Measurements from ENCODE around the gene TACC3. TPM values are rescaled to one million over a fixed set of nuclear protein-coding genes. Genes with fewer than 3 reads are reported as not detected.

TACC3 gene
- total RNA-seq, 4 donors from 2014 or later, result 5.9 to 175 (median 23.1) TPM

DNA sequence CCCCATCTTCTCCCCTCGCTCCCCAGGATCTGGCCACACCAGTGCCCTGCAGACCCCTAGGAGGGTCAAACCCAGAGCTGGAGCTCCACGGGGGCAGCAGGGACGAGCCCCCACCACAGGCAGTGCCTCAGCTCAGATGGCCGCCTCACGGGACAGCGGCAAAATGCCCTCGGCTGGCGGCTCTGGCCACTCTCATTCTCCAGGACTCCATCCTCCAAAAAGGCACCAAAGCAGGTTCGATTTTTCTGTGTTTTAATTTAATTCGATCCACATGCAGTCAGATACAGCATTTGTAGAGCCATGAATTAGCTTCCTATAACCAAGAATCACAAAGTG is 45.6 kb upstream of the TACC3 start:
- no peak overlapping the region for H3K27ac ChIP-seq
- H3K9me3 ChIP-seq, result no peaks in the 10 kb centered on the region
- intact Hi-C loops (cut with DNase I; ENCODE audit: low total_unique reads), result no loop called here
- H3K4me1 ChIP-seq, result peaks cover 0 to 4% (median 0%) of the 10 kb centered on the region in 4 donors
- WGBS, 2 donors (ENCODE audit: low coverage in 1 of 2), result 82 to 90% methylated on average over 5 to 10 of the region's 10 CpGs
- H3K27me3 ChIP-seq, result no peaks in the 10 kb centered on the region
- TF ChIP-seq, protein P1, sequence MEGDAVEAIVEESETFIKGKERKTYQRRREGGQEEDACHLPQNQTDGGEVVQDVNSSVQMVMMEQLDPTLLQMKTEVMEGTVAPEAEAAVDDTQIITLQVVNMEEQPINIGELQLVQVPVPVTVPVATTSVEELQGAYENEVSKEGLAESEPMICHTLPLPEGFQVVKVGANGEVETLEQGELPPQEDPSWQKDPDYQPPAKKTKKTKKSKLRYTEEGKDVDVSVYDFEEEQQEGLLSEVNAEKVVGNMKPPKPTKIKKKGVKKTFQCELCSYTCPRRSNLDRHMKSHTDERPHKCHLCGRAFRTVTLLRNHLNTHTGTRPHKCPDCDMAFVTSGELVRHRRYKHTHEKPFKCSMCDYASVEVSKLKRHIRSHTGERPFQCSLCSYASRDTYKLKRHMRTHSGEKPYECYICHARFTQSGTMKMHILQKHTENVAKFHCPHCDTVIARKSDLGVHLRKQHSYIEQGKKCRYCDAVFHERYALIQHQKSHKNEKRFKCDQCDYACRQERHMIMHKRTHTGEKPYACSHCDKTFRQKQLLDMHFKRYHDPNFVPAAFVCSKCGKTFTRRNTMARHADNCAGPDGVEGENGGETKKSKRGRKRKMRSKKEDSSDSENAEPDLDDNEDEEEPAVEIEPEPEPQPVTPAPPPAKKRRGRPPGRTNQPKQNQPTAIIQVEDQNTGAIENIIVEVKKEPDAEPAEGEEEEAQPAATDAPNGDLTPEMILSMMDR (IDR thresholded peaks at IDR 0.05), result no peak
- no peak for TF ChIP-seq EP300 (IDR thresholded peaks at IDR 0.05; ENCODE audit: low read depth)
- TF ChIP-seq POLR2A (IDR thresholded peaks at IDR 0.05), result no peak
- no peak for TF ChIP-seq POLR2AphosphoS5 (IDR thresholded peaks at IDR 0.05)
- H3K36me3 ChIP-seq, result no peaks in the 10 kb centered on the region
- no peak overlapping the region for H3K4me3 ChIP-seq
- in situ Hi-C loops (cut with MboI; ENCODE audit: low pct_ligation_motif_present in 1 of 4, low pct_unique_long_range_greater_than_20kb in 1 of 4, low sequenced_read_pairs in 3 of 4), result no loop called here
- no peak for DNase-seq

DNA sequence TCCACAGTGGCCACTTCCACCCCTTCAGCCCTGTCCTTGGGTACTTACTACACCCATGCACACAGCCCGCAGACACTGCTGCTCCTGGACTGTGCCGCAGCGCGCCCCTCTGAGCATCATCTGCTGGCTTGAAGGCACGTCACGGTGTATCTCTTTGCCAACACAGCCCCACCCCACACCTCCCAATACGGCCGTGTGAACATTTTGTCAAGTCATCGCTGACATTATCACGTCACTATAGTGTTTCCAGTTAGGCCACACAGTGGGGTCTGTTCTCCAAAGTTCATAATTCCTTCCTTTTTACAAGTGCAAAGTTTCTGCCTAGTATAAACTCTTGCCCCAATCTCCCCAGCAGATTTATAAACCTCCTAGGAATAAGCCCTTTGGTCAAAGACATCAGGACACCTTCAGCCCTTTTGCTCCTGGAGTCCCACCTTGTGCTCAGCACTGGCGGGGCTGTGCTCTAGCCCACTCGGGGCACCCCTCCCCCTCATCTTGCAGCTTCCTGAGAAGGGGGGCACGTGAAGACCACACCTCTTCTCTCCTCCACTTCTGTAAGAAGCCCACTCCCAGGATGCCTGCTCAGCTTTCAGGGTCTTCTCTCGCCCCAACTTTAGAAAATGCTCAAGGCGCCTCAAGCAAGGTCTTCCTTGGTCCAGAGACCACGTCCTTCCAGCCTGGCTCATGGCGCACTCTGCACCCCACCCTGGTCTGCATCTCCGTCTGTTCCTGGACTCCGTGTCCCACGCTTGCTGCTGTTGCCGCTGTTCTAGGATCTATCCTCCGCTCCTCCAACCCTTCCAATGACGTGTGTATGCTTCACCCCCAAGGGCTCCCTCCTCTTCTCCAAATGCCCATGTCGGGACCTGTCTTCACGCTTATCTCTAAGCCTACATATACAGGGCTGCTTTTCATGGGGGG is 44.5 kb upstream of the TACC3 start:
- no peak overlapping the region for H3K27ac ChIP-seq
- no peaks in the 10 kb centered on the region for H3K27me3 ChIP-seq
- intact Hi-C loops (cut with DNase I; ENCODE audit: low total_unique reads), result no loop called here
- peaks cover 0 to 4% (median 0%) of the 10 kb centered on the region in 4 donors for H3K4me1 ChIP-seq
- in situ Hi-C loops (cut with MboI; ENCODE audit: low pct_ligation_motif_present in 1 of 4, low pct_unique_long_range_greater_than_20kb in 1 of 4, low sequenced_read_pairs in 3 of 4), result no loop called here
- no peaks in the 10 kb centered on the region for H3K9me3 ChIP-seq
- WGBS, 2 donors (ENCODE audit: low coverage in 1 of 2), result 82 to 89% methylated on average over 10 to 25 of the region's 25 CpGs
- H3K4me3 ChIP-seq, result no peak overlapping the region
- TF ChIP-seq EP300 (IDR thresholded peaks at IDR 0.05; ENCODE audit: low read depth) (no peak), POLR2AphosphoS5 (IDR thresholded peaks at IDR 0.05) (no peak), POLR2A (IDR thresholded peaks at IDR 0.05) (no peak)
- TF ChIP-seq, protein P1 (IDR thresholded peaks at IDR 0.05), result no peak
- DNase-seq, result no peak
- H3K36me3 ChIP-seq, result no peaks in the 10 kb centered on the region

GRCh38 chr4:1678244-1678643 is 43.1 kb upstream of the TACC3 start:
- 52 to 55% methylated on average over 4 to 5 of the region's 5 CpGs for WGBS, 2 donors (ENCODE audit: low coverage in 1 of 2)
- intact Hi-C loops (cut with DNase I; ENCODE audit: low total_unique reads), result no loop called here
- Histone ChIP-seq H3K9me3 (no peaks in the 10 kb centered on the region), H3K4me3 (no peak overlapping the region), H3K27ac (no peak overlapping the region), H3K4me1 (peaks cover 0 to 9% (median 3%) of the 10 kb centered on the region in 4 donors), H3K36me3 (no peaks in the 10 kb centered on the region), H3K27me3 (no peaks in the 10 kb centered on the region)
- DNase-seq, result no peak
- in situ Hi-C loops (cut with MboI; ENCODE audit: low pct_ligation_motif_present in 1 of 4, low pct_unique_long_range_greater_than_20kb in 1 of 4, low sequenced_read_pairs in 3 of 4), result no loop called here
- TF ChIP-seq POLR2AphosphoS5 (IDR thresholded peaks at IDR 0.05) (no peak), EP300 (IDR thresholded peaks at IDR 0.05; ENCODE audit: low read depth) (no peak), POLR2A (IDR thresholded peaks at IDR 0.05) (no peak)
- TF ChIP-seq, protein P1 (IDR thresholded peaks at IDR 0.05), result no peak

GRCh38 chr4:1682860-1683259 is 38.5 kb upstream of the TACC3 start:
- no peaks in the 10 kb centered on the region for H3K36me3 ChIP-seq
- in situ Hi-C loops (cut with MboI; ENCODE audit: low pct_ligation_motif_present in 1 of 4, low pct_unique_long_range_greater_than_20kb in 1 of 4, low sequenced_read_pairs in 3 of 4), result no loop called here
- no peaks in the 10 kb centered on the region for H3K9me3 ChIP-seq
- TF ChIP-seq EP300 (IDR thresholded peaks at IDR 0.05; ENCODE audit: low read depth) (no peak), POLR2A (IDR thresholded peaks at IDR 0.05) (no peak), POLR2AphosphoS5 (IDR thresholded peaks at IDR 0.05) (no peak)
- TF ChIP-seq, protein P1 (IDR thresholded peaks at IDR 0.05), result no peak
- WGBS, 2 donors (ENCODE audit: low coverage in 1 of 2), result 84 to 91% methylated on average over 5 to 13 of the region's 13 CpGs
- H3K27me3 ChIP-seq, result no peaks in the 10 kb centered on the region
- no peak for DNase-seq
- peak overlapping the region in 2 of 4 donors; percentile 65 to 66 for H3K4me3 ChIP-seq
- H3K4me1 ChIP-seq, result peaks cover 0 to 24% (median 12%) of the 10 kb centered on the region in 4 donors
- peak overlapping the region; percentile 81 to 93 (median 90) for H3K27ac ChIP-seq
- intact Hi-C loops (cut with DNase I; ENCODE audit: low total_unique reads), result no loop called here
